Astrocyte (in vitro differentiated cells and primary cell): Measurements from ENCODE around the gene CDK17. TPM values are rescaled to one million over a fixed set of nuclear protein-coding genes. Genes with fewer than 3 reads are reported as not detected.
"Not testable (repeated sequence)": the region's sequence is repeated elsewhere in the genome, so short reads cannot be mapped to it uniquely, and the experiment has no call there.

Experiments used
- DNase-seq: peaks from one replicate; pipeline ENCODE4 v3.0.0-alpha.2; 2010; ENCODE audit warnings: low read depth
- FAIRE-seq: peaks from 2 replicates; lab custom pipeline; 2011; peaks lifted over from hg19 to GRCh38; lab: Jason Lieb, UNC
- H2AFZ ChIP-seq: 2 replicates; pipeline ENCODE4 v1.6.0; 2012; ENCODE audit warnings: low read depth, low read length, inconsistent platforms
- H3K27ac ChIP-seq: 2 replicates; pipeline ENCODE4 v1.5.1; 2011; ENCODE audit warnings: low read depth, low read length, inconsistent platforms
- H3K27me3 ChIP-seq: 2 replicates; pipeline ENCODE4 v1.6.0; 2011; ENCODE audit warnings: low read length, inconsistent platforms; ENCODE audit not compliant: insufficient read depth
- H3K36me3 ChIP-seq: 2 replicates; pipeline ENCODE4 v1.5.1; 2011; ENCODE audit warnings: low read length, inconsistent platforms; ENCODE audit not compliant: insufficient read depth
- H3K4me1 ChIP-seq: 2 replicates; pipeline ENCODE4 v1.5.1; 2011; ENCODE audit warnings: low read length, inconsistent platforms; ENCODE audit not compliant: insufficient read depth
- H3K4me2 ChIP-seq: 2 replicates; pipeline ENCODE4 v1.6.0; 2012; ENCODE audit warnings: low read length, inconsistent platforms
- H3K4me3 ChIP-seq: 2 replicates; pipeline ENCODE4 v1.5.1; 2011; ENCODE audit warnings: low read depth, mild to moderate bottlenecking, low read length, inconsistent platforms; ENCODE audit not compliant: insufficient read depth
- H3K79me2 ChIP-seq: 2 replicates; pipeline ENCODE4 v1.6.0; 2012; ENCODE audit warnings: mild to moderate bottlenecking, low read length, inconsistent platforms; ENCODE audit not compliant: insufficient read depth
- H3K9ac ChIP-seq: 2 replicates; pipeline ENCODE4 v1.6.0; 2012; ENCODE audit warnings: mild to moderate bottlenecking, low read length, inconsistent platforms
- H3K9me3 ChIP-seq: 2 replicates; pipeline ENCODE4 v1.5.1; 2012; ENCODE audit warnings: low read depth, mild to moderate bottlenecking, low read length, inconsistent platforms; ENCODE audit not compliant: insufficient read depth
- H4K20me1 ChIP-seq: 2 replicates; pipeline ENCODE4 v1.6.0; 2012; ENCODE audit warnings: low read length, inconsistent platforms; ENCODE audit not compliant: insufficient read depth
- H3K27ac Mint-ChIP-seq: one replicate; pipeline ENCODE4 v1.8.0; 2021; ENCODE audit warnings: mild to moderate bottlenecking, mixed read lengths; ENCODE audit not compliant: unreplicated experiment
- H3K27me3 Mint-ChIP-seq: one replicate; pipeline ENCODE4 v1.8.0; 2021; ENCODE audit warnings: low read depth, mixed read lengths; ENCODE audit not compliant: unreplicated experiment
- H3K36me3 Mint-ChIP-seq: one replicate; pipeline ENCODE4 v1.8.0; 2021; ENCODE audit warnings: low read depth, mixed read lengths; ENCODE audit not compliant: unreplicated experiment
- H3K4me1 Mint-ChIP-seq: one replicate; pipeline ENCODE4 v1.8.0; 2021; ENCODE audit warnings: low read depth, mixed read lengths; ENCODE audit not compliant: unreplicated experiment
- H3K4me3 Mint-ChIP-seq: one replicate; pipeline ENCODE4 v1.8.0; 2021; ENCODE audit warnings: mild to moderate bottlenecking, moderate library complexity, mixed read lengths; ENCODE audit not compliant: unreplicated experiment
- H3K9me3 Mint-ChIP-seq: one replicate; pipeline ENCODE4 v1.8.0; 2021; ENCODE audit warnings: mild to moderate bottlenecking, mixed read lengths; ENCODE audit not compliant: unreplicated experiment
- CTCF ChIP-seq: IDR thresholded peaks from 2 replicates; pipeline ENCODE4 v1.5.1; 2011; ENCODE audit warnings: low read depth, mild to moderate bottlenecking, inconsistent platforms, low read length, moderate library complexity; ENCODE audit not compliant: insufficient read depth
- EZH2 ChIP-seq: IDR thresholded peaks from 2 replicates; pipeline ENCODE4 v1.6.1; 2012; ENCODE audit warnings: mild to moderate bottlenecking, low read length, inconsistent platforms; ENCODE audit not compliant: insufficient read depth
- total RNA-seq: library from RNA; stranded (reverse); gene quantifications from 2 replicates; pipeline ENCODE4 v1.2.1, GENCODE V29; 2021

CDK17 gene
- total RNA-seq, 1 donor from 2014 or later: 64.2 TPM

- no peak overlapping the region for H2AFZ ChIP-seq
- TF ChIP-seq EZH2 (no peak), CTCF (no peak)
- H3K27ac ChIP-seq: no peak overlapping the region
- H4K20me1 ChIP-seq: no peaks in the 10 kb centered on the region
- no peak for FAIRE-seq
- Mint-ChIP-seq H3K27me3 (no peaks in the 10 kb centered on the region), H3K9me3 (no peaks in the 10 kb centered on the region), H3K27ac (no peak overlapping the region), H3K4me3 (no peak overlapping the region), H3K4me1 (no peaks in the 10 kb centered on the region), H3K36me3 (no peaks in the 10 kb centered on the region)
- H3K4me1 ChIP-seq: no peaks in the 10 kb centered on the region
- no peak overlapping the region for H3K9ac ChIP-seq
- H3K27me3 ChIP-seq: no peaks in the 10 kb centered on the region
- H3K79me2 ChIP-seq: no peaks in the 10 kb centered on the region
- H3K4me3 ChIP-seq: no peak overlapping the region
- no peak overlapping the region for H3K4me2 ChIP-seq
- H3K36me3 ChIP-seq: no peaks in the 10 kb centered on the region
- no peaks in the 10 kb centered on the region for H3K9me3 ChIP-seq
- DNase-seq: no peak
Measured at GRCh38 chr12:96409731-96410130, 9.5 kb upstream of the CDK17 start.

- no peaks in the 10 kb centered on the region for H3K9me3 Mint-ChIP-seq
- Histone ChIP-seq H2AFZ (no peak overlapping the region), H4K20me1 (no peaks in the 10 kb centered on the region), H3K4me3 (no peak overlapping the region), H3K79me2 (no peaks in the 10 kb centered on the region), H3K9ac (no peak overlapping the region), H3K36me3 (no peaks in the 10 kb centered on the region), H3K27ac (no peak overlapping the region), H3K4me2 (no peak overlapping the region), H3K27me3 (no peaks in the 10 kb centered on the region), H3K9me3 (no peaks in the 10 kb centered on the region), H3K4me1 (no peaks in the 10 kb centered on the region)
- TF ChIP-seq CTCF: no peak
- TF ChIP-seq EZH2: no peak
- DNase-seq (no peak), FAIRE-seq (no peak)
- no peaks in the 10 kb centered on the region for H3K36me3 Mint-ChIP-seq
- H3K27ac Mint-ChIP-seq: no peak overlapping the region
- no peaks in the 10 kb centered on the region for H3K4me1 Mint-ChIP-seq
- H3K27me3 Mint-ChIP-seq: no peaks in the 10 kb centered on the region
- H3K4me3 Mint-ChIP-seq: no peak overlapping the region
Measured at GRCh38 chr12:96408993-96409392, 8.8 kb upstream of the CDK17 start.

- H3K4me3 Mint-ChIP-seq, H3K4me1 Mint-ChIP-seq, H3K27ac Mint-ChIP-seq, H3K9me3 ChIP-seq, H4K20me1 ChIP-seq, H3K79me2 ChIP-seq, H3K36me3 Mint-ChIP-seq, H3K4me3 ChIP-seq, H3K27me3 Mint-ChIP-seq, DNase-seq, H3K9ac ChIP-seq, H3K27ac ChIP-seq, FAIRE-seq, H3K4me1 ChIP-seq, H3K36me3 ChIP-seq, H2AFZ ChIP-seq, H3K27me3 ChIP-seq, H3K9me3 Mint-ChIP-seq, H3K4me2 ChIP-seq: not testable (repeated sequence)
Measured at GRCh38 chr12:96407429-96408097, 7.3 kb upstream of the CDK17 start.
